IMR-90 (cell line): Measurements from ENCODE around the gene PRORP. TPM values are rescaled to one million over a fixed set of nuclear protein-coding genes. Genes with fewer than 3 reads are reported as not detected.

ENCODE experiments used
- ATAC-seq: fragments of 200-7000 bp; cut with Tn5 transposase; 2 replicates; pipeline ENCODE4 v1.9.1; 2020; ENCODE audit warnings: low read depth, mild to moderate bottlenecking, moderate library complexity
- BruUV-seq: library from RNA; stranded (reverse); fragments of 400-500 nt; replicated peaks from 2 replicates; lab custom pipeline; 2021; lab: Mats Ljungman, UMichigan
- CTCF ChIA-PET: fragments of 300-600 bp; formaldehyde crosslinking; extraction: SDS; loops from one replicate; lab custom pipeline; 2021; ENCODE audit warnings: antibody characterized with exemption; lab: Yijun Ruan, JAX
- POLR2A ChIA-PET: fragments of 300-600 bp; sonication (Branson Sonifier 250); formaldehyde crosslinking; loops from one replicate; lab custom pipeline; 2022; ENCODE audit warnings: antibody characterized with exemption; ENCODE audit not compliant: unreplicated experiment; lab: Charles Lee
- DNase-seq: peaks from one replicate; pipeline ENCODE4 v3.0.0; 2013
- H2AFZ ChIP-seq: replicated peaks from 2 replicates; pipeline ENCODE3; 2013; ENCODE audit warnings: low read length, mild to moderate bottlenecking; ENCODE audit not compliant: poor library complexity
- H2AK5ac ChIP-seq: 2 replicates; pipeline ENCODE4 v1.6.1; 2013; ENCODE audit warnings: low read depth, low read length, inconsistent platforms
- H2AK9ac ChIP-seq: replicated peaks from 2 replicates; pipeline ENCODE3; 2013; ENCODE audit warnings: mild to moderate bottlenecking, low read depth, low read length, moderate library complexity; ENCODE audit not compliant: poor library complexity
- H2BK120ac ChIP-seq: 2 replicates; pipeline ENCODE4 v1.6.1; 2013; ENCODE audit warnings: low read depth, low read length, inconsistent platforms
- H2BK15ac ChIP-seq: 3 replicates; pipeline ENCODE4 v1.6.1; 2013; ENCODE audit warnings: low read depth, low read length, inconsistent platforms
- H2BK20ac ChIP-seq: 2 replicates; pipeline ENCODE4 v1.6.1; 2013; ENCODE audit warnings: low read depth, mild to moderate bottlenecking, inconsistent platforms, low read length, moderate library complexity
- H2BK5ac ChIP-seq: 2 replicates; pipeline ENCODE4 v1.6.1; 2013; ENCODE audit warnings: mild to moderate bottlenecking, low read depth, low read length, inconsistent platforms; ENCODE audit not compliant: poor library complexity, severe bottlenecking
- H3K14ac ChIP-seq: replicated peaks from 2 replicates; pipeline ENCODE4 v1.6.1; 2013; ENCODE audit warnings: low read depth, low read length, inconsistent platforms
- H3K18ac ChIP-seq: 2 replicates; pipeline ENCODE4 v1.6.1; 2013; ENCODE audit warnings: low read depth, low read length, control low read depth
- H3K23ac ChIP-seq: 2 replicates; pipeline ENCODE4 v1.6.1; 2013; ENCODE audit warnings: low read depth, low read length, inconsistent platforms
- H3K27ac ChIP-seq: 2 replicates; pipeline ENCODE4 v1.5.1; 2013; ENCODE audit warnings: mild to moderate bottlenecking, control low read depth, low read length; ENCODE audit not compliant: insufficient read depth
- H3K27me3 ChIP-seq: 2 replicates; pipeline ENCODE4 v1.6.1; 2013; ENCODE audit warnings: low read length; ENCODE audit not compliant: control insufficient read depth, insufficient read depth
- H3K36me3 ChIP-seq: 2 replicates; pipeline ENCODE4 v1.6.1; 2013; ENCODE audit warnings: low read length, mixed read lengths; ENCODE audit not compliant: control insufficient read depth, insufficient read depth
- H3K4ac ChIP-seq: 2 replicates; pipeline ENCODE4 v1.6.1; 2013; ENCODE audit warnings: low read depth, low read length, inconsistent platforms
- H3K4me1 ChIP-seq: 2 replicates; pipeline ENCODE4 v1.6.1; 2013; ENCODE audit warnings: low read length, mixed read lengths; ENCODE audit not compliant: control insufficient read depth, insufficient read depth
- H3K4me2 ChIP-seq: 2 replicates; pipeline ENCODE4 v1.6.1; 2013; ENCODE audit warnings: low read depth, mild to moderate bottlenecking, control low read depth, low read length, moderate library complexity
- H3K4me3 ChIP-seq: 2 replicates; pipeline ENCODE4 v1.5.1; 2013; ENCODE audit warnings: low read depth, mild to moderate bottlenecking, control low read depth, low read length, moderate library complexity; ENCODE audit not compliant: insufficient read depth
- H3K56ac ChIP-seq: 2 replicates; pipeline ENCODE4 v1.6.1; 2013; ENCODE audit warnings: low read length, inconsistent platforms; ENCODE audit not compliant: insufficient read depth; ENCODE audit errors: extremely low read depth
- H3K79me1 ChIP-seq, 2 experiments: 2 replicates each; pipeline ENCODE4 v1.6.1; 2013; ENCODE audit warnings: low read length in 2 of 2, inconsistent platforms in 1 of 2, low read depth in 1 of 2
- H3K9ac ChIP-seq: 2 replicates; pipeline ENCODE4 v1.6.1; 2013; ENCODE audit warnings: low read depth, low read length, control low read depth
- H3K9me1 ChIP-seq: 2 replicates; pipeline ENCODE4 v1.6.1; 2013; ENCODE audit warnings: low read length, inconsistent platforms; ENCODE audit not compliant: insufficient read depth
- H3K9me3 ChIP-seq: 2 replicates; pipeline ENCODE4 v1.6.1; 2013; ENCODE audit warnings: low read length; ENCODE audit not compliant: control insufficient read depth, insufficient read depth
- H4K20me1 ChIP-seq: 2 replicates; pipeline ENCODE4 v1.6.1; 2013; ENCODE audit warnings: low read length, inconsistent platforms; ENCODE audit not compliant: insufficient read depth
- H4K5ac ChIP-seq: 2 replicates; pipeline ENCODE4 v1.6.1; 2013; ENCODE audit warnings: mild to moderate bottlenecking, low read depth, low read length, control low read depth
- H4K8ac ChIP-seq, 2 experiments: 2 replicates each; pipeline ENCODE4 v1.6.1; 2013; ENCODE audit warnings: low read depth in 2 of 2, low read length in 2 of 2, control low read depth in 1 of 2, inconsistent platforms in 1 of 2
- H4K91ac ChIP-seq: 2 replicates; pipeline ENCODE4 v1.6.1; 2013; ENCODE audit warnings: low read depth, low read length, inconsistent platforms; ENCODE audit not compliant: insufficient read depth
- CEBPB ChIP-seq: IDR thresholded peaks from 2 replicates; pipeline ENCODE4 v1.6.1; 2012; ENCODE audit warnings: low read depth, low read length, improper control_type of control experiment
- CHD1 ChIP-seq: IDR thresholded peaks from 2 replicates; pipeline ENCODE4 v1.6.1; 2012; ENCODE audit warnings: low read depth, low read length, improper control_type of control experiment
- FOS ChIP-seq: fragments of 150-350 bp; IDR thresholded peaks from 2 replicates; pipeline ENCODE4 v1.6.1; 2016; ENCODE audit warnings: low read depth, low read length
- MAFK ChIP-seq: IDR thresholded peaks from 2 replicates; pipeline ENCODE4 v1.6.1; 2012; ENCODE audit warnings: low read depth, low read length, improper control_type of control experiment
- MAZ ChIP-seq: IDR thresholded peaks from 2 replicates; pipeline ENCODE4 v1.6.1; 2012; ENCODE audit warnings: low read depth, mild to moderate bottlenecking, low read length, improper control_type of control experiment, moderate library complexity, borderline replicate concordance
- MXI1 ChIP-seq: IDR thresholded peaks from 2 replicates; pipeline ENCODE4 v1.6.1; 2012; ENCODE audit warnings: low read depth, mild to moderate bottlenecking, low read length, moderate library complexity, borderline replicate concordance
- NFE2L2 ChIP-seq: fragments of 150-350 bp; IDR thresholded peaks from 2 replicates; pipeline ENCODE4 v1.6.1; 2016; ENCODE audit warnings: low read depth, mild to moderate bottlenecking, low read length
- POLR2A ChIP-seq: IDR thresholded peaks from 2 replicates; pipeline ENCODE4 v1.6.1; 2012; ENCODE audit warnings: mild to moderate bottlenecking, low read depth, low read length
- RAD21 ChIP-seq: IDR thresholded peaks from 2 replicates; pipeline ENCODE4 v1.6.1; 2012; ENCODE audit warnings: low read length, improper control_type of control experiment
- RCOR1 ChIP-seq: IDR thresholded peaks from 2 replicates; pipeline ENCODE4 v1.6.1; 2012; ENCODE audit warnings: mild to moderate bottlenecking, low read length, improper control_type of control experiment; ENCODE audit not compliant: insufficient replicate concordance
- RFX5 ChIP-seq: IDR thresholded peaks from 2 replicates; pipeline ENCODE4 v1.8.0; 2012; ENCODE audit warnings: low read depth, mild to moderate bottlenecking, low read length, moderate library complexity
- SMC3 ChIP-seq: fragments of 150-350 bp; IDR thresholded peaks from 2 replicates; pipeline ENCODE4 v1.6.1; 2016; ENCODE audit warnings: low read depth, mild to moderate bottlenecking, antibody characterized with exemption, low read length, moderate library complexity
- WGBS, 2 experiments: methylation state at CpG; one replicate each; pipeline versions ENCODE4 v1.1.5 to v1.1.7; 2013; ENCODE audit warnings: missing lambda C conversion rate in 2 of 2; ENCODE audit not compliant: insufficient read length in 1 of 2; ENCODE audit errors: extremely low coverage in 2 of 2; 5-methylcytosine and 5-hydroxymethylcytosine counted together
- dilution Hi-C: fragments of 300-500 bp; cut with HindIII; formaldehyde crosslinking; loops from one replicate; pipeline ENCODE4 v1.14.3; 2018; ENCODE audit warnings: low sequenced_read_pairs; ENCODE audit not compliant: unreplicated experiment
- in situ Hi-C: fragments of 300-500 bp; cut with MboI; formaldehyde crosslinking; loops from 3 replicates; pipeline ENCODE4 v1.14.3; 2019; ENCODE audit warnings: low sequenced_read_pairs, inconsistent platforms, mixed read lengths
- intact Hi-C: fragments of 100-400 bp; cut with micrococcal nuclease; formaldehyde crosslinking; loops from 2 replicates; pipeline ENCODE4 v1.10.0; 2022
- polyA plus RNA-seq, 3 experiments: library from polyadenylated mRNA; depleted of rRNA; stranded (reverse); fragments of >200 nt; gene quantifications; 2 replicates each; pipeline ENCODE4 v1.2.3, GENCODE V29; 2012; ENCODE audit warnings: low replicate concordance in 1 of 3
- total RNA-seq: library from RNA; depleted of rRNA; stranded (reverse); fragments of >200 nt; gene quantifications from 2 replicates; pipeline ENCODE4 v1.2.3, GENCODE V29; 2012
- TF ChIP-seq, protein P1 (sequence below): fragments of 150-350 bp; IDR thresholded peaks from 2 replicates; pipeline ENCODE4 v1.6.1; 2017; ENCODE audit warnings: mild to moderate bottlenecking, antibody characterized with exemption, low read length, low read depth
- TF ChIP-seq, protein P2 (sequence below): conservative IDR thresholded peaks from 2 replicates; pipeline ENCODE4 v1.5.1; 2012; ENCODE audit warnings: mild to moderate bottlenecking, low read depth, low read length, improper control_type of control experiment
- TF ChIP-seq, protein P3 (sequence below): fragments of 150-350 bp; IDR thresholded peaks from 2 replicates; pipeline ENCODE4 v1.6.1; 2016; ENCODE audit warnings: low read depth, mild to moderate bottlenecking, low read length, moderate library complexity, borderline replicate concordance

PRORP gene
- total and polyA plus RNA-seq, 2 of the 4 experiments (the other 2 are of a cell fraction), result 18.0 to 50.5 TPM

DNA sequence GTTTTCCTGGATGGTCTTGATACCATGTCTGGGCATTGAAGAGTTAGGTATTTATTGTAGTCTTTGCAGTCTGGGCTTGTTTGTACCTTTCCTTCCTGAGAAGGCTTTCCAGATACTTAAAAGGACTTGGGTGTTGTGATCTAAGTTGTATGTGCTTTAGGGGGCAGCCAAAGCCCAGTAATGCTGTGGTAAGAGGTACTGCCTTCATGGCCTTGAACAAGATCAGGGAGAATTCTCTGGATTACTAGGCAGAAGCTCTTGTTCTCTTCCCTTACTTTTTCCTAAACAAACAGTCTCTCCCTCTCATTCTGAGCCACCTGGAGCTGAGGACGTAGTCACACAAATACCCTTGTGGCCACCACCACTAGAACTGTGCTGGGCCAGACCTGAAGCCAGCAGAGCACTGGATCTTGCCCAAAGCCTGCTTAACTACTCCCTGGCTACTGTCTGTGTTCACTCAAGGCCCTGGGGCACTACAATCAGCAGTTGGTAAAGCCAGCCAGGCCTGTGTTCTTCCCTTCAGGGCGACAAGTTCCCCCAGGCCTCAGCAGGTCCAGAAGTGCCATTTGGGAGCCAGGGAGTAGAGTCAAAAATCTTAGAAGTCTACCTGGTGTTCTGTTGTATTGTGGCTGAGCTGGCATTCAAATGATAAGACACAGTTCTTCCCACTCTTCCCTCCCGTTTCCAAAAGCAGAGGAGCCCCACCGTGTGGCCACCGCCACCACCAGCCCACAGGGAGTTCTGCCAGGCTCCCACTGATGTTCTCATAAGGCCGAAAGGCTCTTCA, 11.4 kb downstream of the PRORP start:
- Histone ChIP-seq H4K20me1 (no peaks in the 10 kb centered on the region), H3K4me2 (no peak overlapping the region), H2BK120ac (no peak overlapping the region), H3K9me1 (no peaks in the 10 kb centered on the region), H4K91ac (no peak overlapping the region), H3K18ac (no peak overlapping the region), H3K4ac (no peak overlapping the region), H3K4me3 (no peak overlapping the region), H3K79me1 (peaks cover 18 to 45% of the 10 kb centered on the region in 2 experiments), H3K27me3 (no peaks in the 10 kb centered on the region), H3K36me3 (peaks cover 8% of the 10 kb centered on the region; the same call in 1 of the 2 replicates), H3K4me1 (no peaks in the 10 kb centered on the region), H3K56ac (no peak overlapping the region), H3K9me3 (peaks cover 6% of the 10 kb centered on the region), H2BK5ac (no peak overlapping the region), H2AFZ (no peak overlapping the region), H3K23ac (no peak overlapping the region), H4K5ac (no peak overlapping the region), H2BK15ac (no peak overlapping the region), H4K8ac (no peak overlapping the region), H2AK5ac (no peak overlapping the region), H3K9ac (no peak overlapping the region), H2BK20ac (no peak overlapping the region), H2AK9ac (no peak overlapping the region), H3K27ac (no peak overlapping the region), H3K14ac (no peak overlapping the region)
- BruUV-seq, result no TSS peak
- intact Hi-C loops, result no loop called here
- CTCF ChIA-PET, result interaction anchor here (0.8 to 1.2 kb wide), 2 partner anchors 8 to 81 kb away, joined by 4 read pairs; no protein-coding TSS in a partner anchor
- dilution Hi-C loops, result no loop called here
- in situ Hi-C loops, result loop anchor here (25.0 kb wide), 1 partner anchor 679 kb away; the partner anchor contains the start of gene RALGAPA1
- DNase-seq (no peak), ATAC-seq (no peak; the same call in 1 of the 2 replicates)
- WGBS, 2 experiments, result 67% methylated on average over 3 of the region's 6 CpGs; no CpG with 5 or more reads in 1 of the 2 experiments
- no peak for TF ChIP-seq MAFK
- TF ChIP-seq, protein P1, sequence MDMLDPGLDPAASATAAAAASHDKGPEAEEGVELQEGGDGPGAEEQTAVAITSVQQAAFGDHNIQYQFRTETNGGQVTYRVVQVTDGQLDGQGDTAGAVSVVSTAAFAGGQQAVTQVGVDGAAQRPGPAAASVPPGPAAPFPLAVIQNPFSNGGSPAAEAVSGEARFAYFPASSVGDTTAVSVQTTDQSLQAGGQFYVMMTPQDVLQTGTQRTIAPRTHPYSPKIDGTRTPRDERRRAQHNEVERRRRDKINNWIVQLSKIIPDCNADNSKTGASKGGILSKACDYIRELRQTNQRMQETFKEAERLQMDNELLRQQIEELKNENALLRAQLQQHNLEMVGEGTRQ, result no peak
- TF ChIP-seq RAD21, result no peak
- no peak for TF ChIP-seq FOS
- TF ChIP-seq MAZ, result no peak
- TF ChIP-seq RCOR1, result no peak
- TF ChIP-seq CEBPB, result no peak
- TF ChIP-seq POLR2A, result no peak
- TF ChIP-seq, protein P2, sequence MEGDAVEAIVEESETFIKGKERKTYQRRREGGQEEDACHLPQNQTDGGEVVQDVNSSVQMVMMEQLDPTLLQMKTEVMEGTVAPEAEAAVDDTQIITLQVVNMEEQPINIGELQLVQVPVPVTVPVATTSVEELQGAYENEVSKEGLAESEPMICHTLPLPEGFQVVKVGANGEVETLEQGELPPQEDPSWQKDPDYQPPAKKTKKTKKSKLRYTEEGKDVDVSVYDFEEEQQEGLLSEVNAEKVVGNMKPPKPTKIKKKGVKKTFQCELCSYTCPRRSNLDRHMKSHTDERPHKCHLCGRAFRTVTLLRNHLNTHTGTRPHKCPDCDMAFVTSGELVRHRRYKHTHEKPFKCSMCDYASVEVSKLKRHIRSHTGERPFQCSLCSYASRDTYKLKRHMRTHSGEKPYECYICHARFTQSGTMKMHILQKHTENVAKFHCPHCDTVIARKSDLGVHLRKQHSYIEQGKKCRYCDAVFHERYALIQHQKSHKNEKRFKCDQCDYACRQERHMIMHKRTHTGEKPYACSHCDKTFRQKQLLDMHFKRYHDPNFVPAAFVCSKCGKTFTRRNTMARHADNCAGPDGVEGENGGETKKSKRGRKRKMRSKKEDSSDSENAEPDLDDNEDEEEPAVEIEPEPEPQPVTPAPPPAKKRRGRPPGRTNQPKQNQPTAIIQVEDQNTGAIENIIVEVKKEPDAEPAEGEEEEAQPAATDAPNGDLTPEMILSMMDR, result no peak
- no peak for TF ChIP-seq NFE2L2
- no peak for TF ChIP-seq CHD1
- TF ChIP-seq SMC3, result no peak
- no peak for TF ChIP-seq MXI1
- TF ChIP-seq, protein P3, sequence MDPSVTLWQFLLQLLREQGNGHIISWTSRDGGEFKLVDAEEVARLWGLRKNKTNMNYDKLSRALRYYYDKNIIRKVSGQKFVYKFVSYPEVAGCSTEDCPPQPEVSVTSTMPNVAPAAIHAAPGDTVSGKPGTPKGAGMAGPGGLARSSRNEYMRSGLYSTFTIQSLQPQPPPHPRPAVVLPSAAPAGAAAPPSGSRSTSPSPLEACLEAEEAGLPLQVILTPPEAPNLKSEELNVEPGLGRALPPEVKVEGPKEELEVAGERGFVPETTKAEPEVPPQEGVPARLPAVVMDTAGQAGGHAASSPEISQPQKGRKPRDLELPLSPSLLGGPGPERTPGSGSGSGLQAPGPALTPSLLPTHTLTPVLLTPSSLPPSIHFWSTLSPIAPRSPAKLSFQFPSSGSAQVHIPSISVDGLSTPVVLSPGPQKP, result no peak
- no peak for TF ChIP-seq RFX5
- POLR2A ChIA-PET, result no interaction called here
